H1 (cell line): Measurements from ENCODE around the gene MALT1.

ENCODE experiments used
- ASH2L ChIP-seq: fragments of 200-600, 300-600 bp; sonication (generic); IDR thresholded peaks from one replicate; pipeline ENCODE4 v1.7.1; 2017; ENCODE audit warnings: low read length
- POLR2AphosphoS5 ChIP-seq: IDR thresholded peaks from 2 replicates; pipeline ENCODE4 v1.6.1; 2011; ENCODE audit warnings: low read depth, low read length
- TF ChIP-seq, protein P1 (sequence below), 3 experiments: IDR thresholded peaks; 1 replicate in 2 of 3; 2 replicates in 1 of 3; pipeline versions ENCODE4 v1.5.1 to v1.6.1; 2011; ENCODE audit warnings: low read length in 3 of 3, mild to moderate bottlenecking in 3 of 3, inconsistent platforms in 2 of 3, low read depth in 1 of 3, moderate library complexity in 1 of 3; ENCODE audit not compliant: insufficient read depth in 1 of 3; ENCODE audit errors: control extremely low read depth in 1 of 3

DNA sequence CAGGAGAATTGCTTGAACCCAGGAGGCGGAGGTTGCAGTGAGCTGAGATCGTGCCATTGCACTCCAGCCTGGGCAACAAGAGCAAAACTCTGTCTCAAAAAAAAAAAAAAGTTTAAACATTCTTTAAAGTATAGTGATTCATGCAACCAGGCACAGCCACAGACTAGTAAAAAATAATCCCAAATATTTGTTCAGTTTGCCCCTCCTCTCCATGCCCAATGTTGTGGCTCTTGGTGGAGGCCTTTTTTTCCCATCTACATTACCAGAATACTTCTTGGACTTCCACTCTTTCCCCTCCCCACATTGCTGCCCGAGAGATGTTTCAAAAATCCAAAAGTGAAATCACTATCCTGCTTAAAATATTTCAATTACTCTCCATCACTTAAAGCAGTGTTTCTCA, 5.1 kb upstream of the MALT1 start:
- TF ChIP-seq ASH2L = no peak
- no peak for TF ChIP-seq POLR2AphosphoS5
- TF ChIP-seq, protein P1, sequence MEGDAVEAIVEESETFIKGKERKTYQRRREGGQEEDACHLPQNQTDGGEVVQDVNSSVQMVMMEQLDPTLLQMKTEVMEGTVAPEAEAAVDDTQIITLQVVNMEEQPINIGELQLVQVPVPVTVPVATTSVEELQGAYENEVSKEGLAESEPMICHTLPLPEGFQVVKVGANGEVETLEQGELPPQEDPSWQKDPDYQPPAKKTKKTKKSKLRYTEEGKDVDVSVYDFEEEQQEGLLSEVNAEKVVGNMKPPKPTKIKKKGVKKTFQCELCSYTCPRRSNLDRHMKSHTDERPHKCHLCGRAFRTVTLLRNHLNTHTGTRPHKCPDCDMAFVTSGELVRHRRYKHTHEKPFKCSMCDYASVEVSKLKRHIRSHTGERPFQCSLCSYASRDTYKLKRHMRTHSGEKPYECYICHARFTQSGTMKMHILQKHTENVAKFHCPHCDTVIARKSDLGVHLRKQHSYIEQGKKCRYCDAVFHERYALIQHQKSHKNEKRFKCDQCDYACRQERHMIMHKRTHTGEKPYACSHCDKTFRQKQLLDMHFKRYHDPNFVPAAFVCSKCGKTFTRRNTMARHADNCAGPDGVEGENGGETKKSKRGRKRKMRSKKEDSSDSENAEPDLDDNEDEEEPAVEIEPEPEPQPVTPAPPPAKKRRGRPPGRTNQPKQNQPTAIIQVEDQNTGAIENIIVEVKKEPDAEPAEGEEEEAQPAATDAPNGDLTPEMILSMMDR (IDR thresholded peaks at IDR 0.05; ENCODE audit: control extremely low read depth in 1 of 3, insufficient read depth in 1 of 3, low read depth in 1 of 3, low read length in 3 of 3) = no peak
